Measurements from ENCODE around the gene CAMKMT. TPM values are rescaled to one million over a fixed set of nuclear protein-coding genes. Genes with fewer than 3 reads are reported as not detected.

The CAMKMT gene
- total RNA-seq, 1 donor from 2014 or later = 5.8 TPM

DNA sequence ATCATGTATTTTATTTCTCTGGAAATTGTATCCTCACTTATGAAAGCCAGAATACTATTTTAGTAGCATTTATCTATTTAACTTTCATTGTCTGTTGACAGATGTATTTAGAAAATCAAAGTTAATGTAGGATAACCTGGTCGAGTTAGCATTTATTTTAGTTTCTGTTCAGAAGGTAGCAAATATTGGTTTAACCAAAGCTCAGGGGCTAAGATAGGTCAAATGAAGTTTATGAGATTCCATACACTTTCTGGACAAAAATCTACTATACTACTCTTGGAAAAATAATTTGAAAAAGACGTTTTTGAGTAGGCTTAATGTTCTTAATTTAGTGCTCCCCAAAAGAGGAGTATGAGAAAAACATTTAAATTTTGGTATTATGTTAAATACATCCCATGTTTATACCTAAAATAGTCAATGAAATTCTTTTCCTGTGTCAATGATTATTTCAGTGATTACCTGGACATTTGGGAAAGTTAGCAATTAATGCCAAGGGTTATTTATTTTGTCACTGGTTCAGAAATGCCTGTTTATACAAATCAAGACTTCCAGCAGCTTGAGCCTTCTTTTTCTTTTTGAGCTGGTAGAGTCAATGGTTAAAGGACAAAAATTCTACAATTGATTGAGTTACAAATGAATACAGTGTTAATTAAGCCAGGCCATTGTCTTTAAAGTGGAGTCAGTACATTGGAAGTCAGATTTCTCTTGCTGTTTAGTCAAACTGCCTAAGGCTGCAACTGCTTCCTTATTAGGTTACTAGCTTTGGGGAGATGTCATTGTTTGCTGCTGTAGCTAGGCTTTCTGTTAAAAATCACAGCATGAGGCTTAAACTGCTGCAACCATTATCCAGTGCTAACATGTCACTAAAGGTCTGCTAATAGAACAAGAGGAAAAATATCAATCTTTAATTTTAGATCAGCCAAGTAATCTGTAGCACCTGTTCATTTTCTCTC, 182.3 kb downstream of the CAMKMT start:
- Histone ChIP-seq H3K4me3 (ENCODE audit: low read depth, low read length) (no peak overlapping the region), H3K27me3 (ENCODE audit: control insufficient read depth, insufficient read depth, low read length) (no peaks in the 10 kb centered on the region), H3K36me3 (ENCODE audit: control insufficient read depth, insufficient read depth, low read length) (no peaks in the 10 kb centered on the region)
- DNase-seq (ENCODE audit: low read depth) = peak; percentile 28
- TF ChIP-seq, protein P1, sequence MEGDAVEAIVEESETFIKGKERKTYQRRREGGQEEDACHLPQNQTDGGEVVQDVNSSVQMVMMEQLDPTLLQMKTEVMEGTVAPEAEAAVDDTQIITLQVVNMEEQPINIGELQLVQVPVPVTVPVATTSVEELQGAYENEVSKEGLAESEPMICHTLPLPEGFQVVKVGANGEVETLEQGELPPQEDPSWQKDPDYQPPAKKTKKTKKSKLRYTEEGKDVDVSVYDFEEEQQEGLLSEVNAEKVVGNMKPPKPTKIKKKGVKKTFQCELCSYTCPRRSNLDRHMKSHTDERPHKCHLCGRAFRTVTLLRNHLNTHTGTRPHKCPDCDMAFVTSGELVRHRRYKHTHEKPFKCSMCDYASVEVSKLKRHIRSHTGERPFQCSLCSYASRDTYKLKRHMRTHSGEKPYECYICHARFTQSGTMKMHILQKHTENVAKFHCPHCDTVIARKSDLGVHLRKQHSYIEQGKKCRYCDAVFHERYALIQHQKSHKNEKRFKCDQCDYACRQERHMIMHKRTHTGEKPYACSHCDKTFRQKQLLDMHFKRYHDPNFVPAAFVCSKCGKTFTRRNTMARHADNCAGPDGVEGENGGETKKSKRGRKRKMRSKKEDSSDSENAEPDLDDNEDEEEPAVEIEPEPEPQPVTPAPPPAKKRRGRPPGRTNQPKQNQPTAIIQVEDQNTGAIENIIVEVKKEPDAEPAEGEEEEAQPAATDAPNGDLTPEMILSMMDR (IDR thresholded peaks at IDR 0.05; ENCODE audit: insufficient read depth, low read length, poor library complexity, severe bottlenecking) = no peak

DNA sequence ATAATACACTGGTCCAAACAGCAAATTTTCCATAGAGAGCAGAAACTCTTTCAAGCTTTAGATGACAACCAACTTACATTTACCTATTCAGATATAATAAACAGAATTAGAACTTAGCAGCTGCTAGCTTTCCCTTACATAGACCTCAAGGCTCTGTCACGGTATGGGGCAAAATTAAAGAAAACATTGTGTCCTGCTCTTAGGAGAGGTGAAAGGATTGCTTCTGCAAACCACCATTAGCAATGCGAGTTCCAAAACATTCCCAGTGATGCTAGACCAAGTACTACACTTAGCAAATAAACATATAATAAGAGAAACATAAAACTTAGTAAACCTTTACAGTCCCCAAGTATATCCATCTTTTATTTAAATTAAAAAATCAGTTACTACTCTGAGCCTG, 183.3 kb downstream of the CAMKMT start:
- H3K36me3 ChIP-seq (ENCODE audit: control insufficient read depth, insufficient read depth, low read length) = no peaks in the 10 kb centered on the region
- no peak for DNase-seq (ENCODE audit: low read depth)
- H3K4me3 ChIP-seq (ENCODE audit: low read depth, low read length) = no peak overlapping the region
- no peaks in the 10 kb centered on the region for H3K27me3 ChIP-seq (ENCODE audit: control insufficient read depth, insufficient read depth, low read length)
- TF ChIP-seq, protein P1 (IDR thresholded peaks at IDR 0.05; ENCODE audit: insufficient read depth, low read length, poor library complexity, severe bottlenecking) = no peak

- Histone ChIP-seq H3K27me3 (ENCODE audit: control insufficient read depth, insufficient read depth, low read length) (no peaks in the 10 kb centered on the region), H3K36me3 (ENCODE audit: control insufficient read depth, insufficient read depth, low read length) (no peaks in the 10 kb centered on the region), H3K4me3 (ENCODE audit: low read depth, low read length) (no peak overlapping the region)
- DNase-seq (ENCODE audit: low read depth) = no peak
- TF ChIP-seq, protein P1 (IDR thresholded peaks at IDR 0.05; ENCODE audit: insufficient read depth, low read length, poor library complexity, severe bottlenecking) = no peak
Measured at GRCh38 chr2:44546459-44547127, 184.8 kb downstream of the CAMKMT start.

GRCh38 chr2:44547718-44548117, 186.0 kb downstream of the CAMKMT start:
- DNase-seq (ENCODE audit: low read depth) = no peak
- H3K36me3 ChIP-seq (ENCODE audit: control insufficient read depth, insufficient read depth, low read length) = no peaks in the 10 kb centered on the region
- no peak overlapping the region for H3K4me3 ChIP-seq (ENCODE audit: low read depth, low read length)
- H3K27me3 ChIP-seq (ENCODE audit: control insufficient read depth, insufficient read depth, low read length) = no peaks in the 10 kb centered on the region
- TF ChIP-seq, protein P1 (IDR thresholded peaks at IDR 0.05; ENCODE audit: insufficient read depth, low read length, poor library complexity, severe bottlenecking) = no peak

- DNase-seq (ENCODE audit: low read depth) = no peak
- TF ChIP-seq, protein P1 (IDR thresholded peaks at IDR 0.05; ENCODE audit: insufficient read depth, low read length, poor library complexity, severe bottlenecking) = no peak
- Histone ChIP-seq H3K36me3 (ENCODE audit: control insufficient read depth, insufficient read depth, low read length) (no peaks in the 10 kb centered on the region), H3K4me3 (ENCODE audit: low read depth, low read length) (no peak overlapping the region), H3K27me3 (ENCODE audit: control insufficient read depth, insufficient read depth, low read length) (no peaks in the 10 kb centered on the region)
Measured at GRCh38 chr2:44548221-44549098, 186.7 kb downstream of the CAMKMT start.

All from kidney epithelial cell (primary cell).